HCT116 (cell line): ENCODE data around the gene ERAP2. TPM values are rescaled to one million over a fixed set of nuclear protein-coding genes. Genes with fewer than 3 reads are reported as not detected.

Experiments
- total RNA-seq: library from RNA; stranded (reverse); gene quantifications from one replicate; pipeline ENCODE4 v1.2.1, GENCODE V29; 2021; ENCODE audit not compliant: unreplicated experiment

The ERAP2 gene
- total RNA-seq, 1 experiment from 2014 or later, result 2.2 TPM

Other genes with a start within 250 kb of the ERAP2 start
- gene CAST, start 214.1 kb upstream of the ERAP2 start, total RNA-seq, result 142 TPM
- gene ERAP1, start 68.6 kb upstream of the ERAP2 start, total RNA-seq, result 9.7 TPM
- 14.9 TPM for gene LNPEP, start 59.6 kb downstream of the ERAP2 start, total RNA-seq